Caco-2 (cell line): Measurements from ENCODE around the gene USP10. TPM values are rescaled to one million over a fixed set of nuclear protein-coding genes. Genes with fewer than 3 reads are reported as not detected.

Experiments used
- BruUV-seq: library from RNA; stranded (reverse); fragments of 400-500 nt; replicated peaks from 2 replicates; lab custom pipeline; 2021; lab: Mats Ljungman, UMichigan
- CTCF ChIA-PET: fragments of 300-600 bp; sonication (Branson Sonifier 250); formaldehyde crosslinking; loops from one replicate; lab custom pipeline; 2022; ENCODE audit warnings: antibody characterized with exemption; lab: Charles Lee
- POLR2A ChIA-PET: fragments of 300-600 bp; sonication (Branson Sonifier 250); formaldehyde crosslinking; loops from one replicate; lab custom pipeline; 2022; ENCODE audit warnings: antibody characterized with exemption; lab: Charles Lee
- DNase-seq, 2 experiments: peaks; one replicate each; pipeline versions ENCODE4 v3.0.0 to v3.0.0-alpha.2; 2020 to 2022
- H3K27me3 ChIP-seq: replicated peaks from 2 replicates; pipeline ENCODE4 v1.6.0; 2011; ENCODE audit warnings: low read length; ENCODE audit not compliant: control insufficient read depth, insufficient read depth
- H3K36me3 ChIP-seq: 2 replicates; pipeline ENCODE4 v1.5.1; 2011; ENCODE audit warnings: low read length; ENCODE audit not compliant: control insufficient read depth, insufficient read depth
- H3K4me1 ChIP-seq: fragments of 250-450 bp; sonication (Bioruptor Pico); 2 replicates; pipeline ENCODE4 v1.5.1; 2020; ENCODE audit warnings: mild to moderate bottlenecking
- H3K4me3 ChIP-seq: 2 replicates; pipeline ENCODE4 v1.5.1; 2011; ENCODE audit warnings: low read depth, mild to moderate bottlenecking, control low read depth, low read length
- H3K9me3 ChIP-seq: fragments of 250-450 bp; sonication (Bioruptor Pico); 2 replicates; pipeline ENCODE4 v1.5.1; 2020; ENCODE audit warnings: mild to moderate bottlenecking, moderate library complexity
- H3K27ac Mint-ChIP-seq: one replicate; pipeline ENCODE4 v1.8.0; 2022; ENCODE audit warnings: mixed read lengths; ENCODE audit not compliant: unreplicated experiment
- H3K27me3 Mint-ChIP-seq: one replicate; pipeline ENCODE4 v1.8.0; 2022; ENCODE audit warnings: mixed read lengths; ENCODE audit not compliant: insufficient read depth, unreplicated experiment
- H3K36me3 Mint-ChIP-seq: one replicate; pipeline ENCODE4 v1.8.0; 2022; ENCODE audit warnings: mild to moderate bottlenecking, mixed read lengths; ENCODE audit not compliant: insufficient read depth, unreplicated experiment
- H3K4me1 Mint-ChIP-seq: one replicate; pipeline ENCODE4 v1.8.0; 2022; ENCODE audit warnings: low read depth, mixed read lengths; ENCODE audit not compliant: unreplicated experiment
- H3K4me3 Mint-ChIP-seq: one replicate; pipeline ENCODE4 v1.8.0; 2022; ENCODE audit warnings: mild to moderate bottlenecking, moderate library complexity, mixed read lengths; ENCODE audit not compliant: unreplicated experiment
- H3K9me3 Mint-ChIP-seq: one replicate; pipeline ENCODE4 v1.8.0; 2022; ENCODE audit warnings: mixed read lengths; ENCODE audit not compliant: unreplicated experiment
- intact Hi-C: fragments of 100-400 bp; cut with micrococcal nuclease; formaldehyde crosslinking; loops from one replicate; pipeline ENCODE4 v1.10.0; 2022; ENCODE audit not compliant: unreplicated experiment
- total RNA-seq: library from RNA; stranded (reverse); gene quantifications from 2 replicates; pipeline ENCODE4 v1.2.3, GENCODE V29; 2022
- TF ChIP-seq, protein P1 (sequence below), 2 experiments: fragments of 200-600 bp in 1 of 2; IDR thresholded peaks; 1 replicate in 1 of 2; 2 replicates in 1 of 2; pipeline versions ENCODE4 v1.5.1 to v1.8.0; 2011 to 2022; ENCODE audit warnings: antibody characterized with exemption in 1 of 2, control low read depth in 1 of 2, inconsistent platforms in 1 of 2, low read depth in 1 of 2, low read length in 1 of 2, mild to moderate bottlenecking in 1 of 2, moderate library complexity in 1 of 2; ENCODE audit not compliant: insufficient read depth in 1 of 2, severe bottlenecking in 1 of 2, unreplicated experiment in 1 of 2

Gene USP10
- total RNA-seq, 1 experiment from 2014 or later = 147 TPM

DNA sequence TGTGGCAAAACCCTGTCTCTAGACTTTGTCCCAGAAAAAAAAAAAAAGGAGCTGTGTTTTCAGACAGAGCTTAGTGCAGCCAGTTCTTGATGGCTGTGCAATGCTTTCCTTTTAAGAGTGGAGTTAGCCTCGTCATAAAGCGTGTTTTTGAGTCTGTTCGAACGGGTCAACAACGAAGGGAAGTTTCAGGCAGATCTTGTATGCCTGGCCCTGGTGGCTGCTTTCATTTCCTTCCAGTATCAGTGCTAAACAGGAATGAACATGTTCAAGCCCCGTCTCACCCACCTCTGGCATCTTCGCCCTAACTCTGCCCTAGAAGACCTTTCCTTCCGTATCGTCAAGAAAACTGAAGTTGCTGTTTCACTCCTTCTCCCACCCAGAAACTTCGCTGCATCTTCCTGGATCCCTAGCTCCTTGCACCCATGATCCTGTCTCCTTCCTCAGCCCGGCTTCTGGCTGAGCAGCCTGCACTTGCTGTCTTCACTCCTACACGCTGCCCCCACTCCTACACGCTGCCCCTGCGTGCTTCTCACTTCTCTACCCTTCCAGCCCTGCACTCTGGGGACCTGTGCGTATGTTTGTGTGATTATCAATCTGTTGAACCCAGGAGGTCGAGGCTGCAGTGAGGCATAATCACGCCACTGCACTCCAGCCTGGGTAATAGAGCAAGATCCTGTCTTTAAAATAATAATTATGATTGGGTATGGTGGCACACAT lies 55.3 kb downstream of the USP10 start:
- H3K4me1 Mint-ChIP-seq = peaks cover 6% of the 10 kb centered on the region

GRCh38 chr16:84756830-84757229 lies 57.0 kb downstream of the USP10 start:
- Mint-ChIP-seq H3K27me3 (no peaks in the 10 kb centered on the region), H3K36me3 (peaks cover 44% of the 10 kb centered on the region), H3K4me3 (no peak overlapping the region), H3K4me1 (peaks cover 6% of the 10 kb centered on the region), H3K27ac (no peak overlapping the region), H3K9me3 (no peaks in the 10 kb centered on the region)
- Histone ChIP-seq H3K4me1 (no peaks in the 10 kb centered on the region), H3K36me3 (peaks cover 7% of the 10 kb centered on the region), H3K4me3 (no peak overlapping the region), H3K9me3 (no peaks in the 10 kb centered on the region), H3K27me3 (no peaks in the 10 kb centered on the region)
- intact Hi-C loops = no loop called here
- no TSS peak for BruUV-seq
- ChIA-PET POLR2A (no interaction called here), CTCF (no interaction called here)
- no peak for DNase-seq
- TF ChIP-seq, protein P1, sequence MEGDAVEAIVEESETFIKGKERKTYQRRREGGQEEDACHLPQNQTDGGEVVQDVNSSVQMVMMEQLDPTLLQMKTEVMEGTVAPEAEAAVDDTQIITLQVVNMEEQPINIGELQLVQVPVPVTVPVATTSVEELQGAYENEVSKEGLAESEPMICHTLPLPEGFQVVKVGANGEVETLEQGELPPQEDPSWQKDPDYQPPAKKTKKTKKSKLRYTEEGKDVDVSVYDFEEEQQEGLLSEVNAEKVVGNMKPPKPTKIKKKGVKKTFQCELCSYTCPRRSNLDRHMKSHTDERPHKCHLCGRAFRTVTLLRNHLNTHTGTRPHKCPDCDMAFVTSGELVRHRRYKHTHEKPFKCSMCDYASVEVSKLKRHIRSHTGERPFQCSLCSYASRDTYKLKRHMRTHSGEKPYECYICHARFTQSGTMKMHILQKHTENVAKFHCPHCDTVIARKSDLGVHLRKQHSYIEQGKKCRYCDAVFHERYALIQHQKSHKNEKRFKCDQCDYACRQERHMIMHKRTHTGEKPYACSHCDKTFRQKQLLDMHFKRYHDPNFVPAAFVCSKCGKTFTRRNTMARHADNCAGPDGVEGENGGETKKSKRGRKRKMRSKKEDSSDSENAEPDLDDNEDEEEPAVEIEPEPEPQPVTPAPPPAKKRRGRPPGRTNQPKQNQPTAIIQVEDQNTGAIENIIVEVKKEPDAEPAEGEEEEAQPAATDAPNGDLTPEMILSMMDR (IDR thresholded peaks at IDR 0.05; ENCODE audit: insufficient read depth in 1 of 2, low read depth in 1 of 2, low read length in 1 of 2, severe bottlenecking in 1 of 2, unreplicated experiment in 1 of 2) = no peak

More for the DNA sequence above, 55.3 kb downstream of the USP10 start:
- H3K4me1 ChIP-seq = no peaks in the 10 kb centered on the region
- ChIA-PET CTCF (interaction anchor here (0.6 to 1.8 kb wide), 10 partner anchors 18 to 447 kb away, joined by 3 to 9 read pairs (median 3); no protein-coding TSS in a partner anchor), POLR2A (interaction anchor here (0.6 kb wide), 1 partner anchor 86 kb away, joined by 4 read pairs; no protein-coding TSS in a partner anchor)
- no peaks in the 10 kb centered on the region for H3K9me3 Mint-ChIP-seq
- intact Hi-C loops = loop anchor here (1.0 kb wide), 2 partner anchors 197 to 215 kb away; no protein-coding TSS in a partner anchor
- H3K36me3 ChIP-seq = peaks cover 3% of the 10 kb centered on the region
- TF ChIP-seq, protein P1 (IDR thresholded peaks at IDR 0.05; ENCODE audit: insufficient read depth in 1 of 2, low read depth in 1 of 2, low read length in 1 of 2, severe bottlenecking in 1 of 2, unreplicated experiment in 1 of 2) = no peak
- no peak for DNase-seq
- peaks cover 36% of the 10 kb centered on the region for H3K36me3 Mint-ChIP-seq
- no peaks in the 10 kb centered on the region for H3K9me3 ChIP-seq
- H3K27ac Mint-ChIP-seq = peak overlapping the region; percentile 12
- H3K4me3 Mint-ChIP-seq = no peak overlapping the region
- H3K27me3 Mint-ChIP-seq = no peaks in the 10 kb centered on the region
- no TSS peak for BruUV-seq
- no peak overlapping the region for H3K4me3 ChIP-seq
- no peaks in the 10 kb centered on the region for H3K27me3 ChIP-seq

DNA sequence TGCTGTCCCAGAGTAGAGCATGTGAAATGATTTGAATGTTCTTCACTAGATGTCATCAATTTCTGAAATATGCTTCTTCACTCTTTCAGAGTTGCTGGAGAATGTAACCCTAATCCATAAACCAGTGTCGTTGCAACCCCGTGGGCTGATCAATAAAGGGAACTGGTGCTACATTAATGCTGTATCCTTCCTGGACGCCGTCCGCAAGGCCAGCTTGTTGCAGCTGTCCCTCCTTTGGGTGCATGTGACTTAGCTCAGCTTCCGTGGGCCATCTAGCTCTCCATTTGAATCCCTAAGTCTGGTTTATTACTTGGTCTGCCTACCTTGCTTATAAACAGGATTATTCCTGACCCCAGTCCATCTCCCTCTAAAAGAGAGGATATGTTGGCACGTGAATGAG lies 58.8 kb downstream of the USP10 start:
- no peak overlapping the region for H3K4me3 Mint-ChIP-seq
- peaks cover 8% of the 10 kb centered on the region for H3K36me3 ChIP-seq
- H3K27ac Mint-ChIP-seq = no peak overlapping the region
- H3K4me1 ChIP-seq = no peaks in the 10 kb centered on the region
- ChIA-PET POLR2A (no interaction called here), CTCF (no interaction called here)
- BruUV-seq = no TSS peak
- intact Hi-C loops = no loop called here
- no peaks in the 10 kb centered on the region for H3K27me3 ChIP-seq
- peaks cover 56% of the 10 kb centered on the region for H3K36me3 Mint-ChIP-seq
- DNase-seq = no peak
- TF ChIP-seq, protein P1 (IDR thresholded peaks at IDR 0.05; ENCODE audit: insufficient read depth in 1 of 2, low read depth in 1 of 2, low read length in 1 of 2, severe bottlenecking in 1 of 2, unreplicated experiment in 1 of 2) = no peak
- no peaks in the 10 kb centered on the region for H3K27me3 Mint-ChIP-seq
- no peaks in the 10 kb centered on the region for H3K9me3 Mint-ChIP-seq
- H3K4me1 Mint-ChIP-seq = peaks cover 6% of the 10 kb centered on the region
- H3K4me3 ChIP-seq = no peak overlapping the region
- no peaks in the 10 kb centered on the region for H3K9me3 ChIP-seq
